Gastrocnemius medialis (tissue), 4 donors: Measurements from ENCODE around the gene SPG21.

ENCODE experiments used
- CTCF ChIP-seq, 5 experiments: fragments of 450-650 bp in 3 of 5; fragments of 200-600 bp in 2 of 5; sonication (generic) in 2 of 5; IDR thresholded peaks in 4 of 5; conservative IDR thresholded peaks in 1 of 5; 1 replicate in 4 of 5; 2 replicates in 1 of 5; pipeline ENCODE4 v1.5.1; 2016 to 2019; ENCODE audit warnings: antibody characterized with exemption in 5 of 5, mild to moderate bottlenecking in 3 of 5, moderate library complexity in 3 of 5
- POLR2A ChIP-seq, 2 donors: fragments of 450-650 bp; IDR thresholded peaks; one replicate each; pipeline ENCODE4 v1.6.1; 2017; ENCODE audit warnings: antibody characterized with exemption in 2 of 2, mild to moderate bottlenecking in 2 of 2, moderate library complexity in 2 of 2

GRCh38 chr15:65034719-65035118 is 45.0 kb upstream of the SPG21 start:
- TF ChIP-seq CTCF (IDR thresholded peaks at IDR 0.05 in 4 of 5, conservative IDR thresholded peaks at IDR 0.05 in 1 of 5) (no peak), POLR2A (IDR thresholded peaks at IDR 0.05) (no peak)
